Neuronal stem cell (in vitro differentiated cells): Measurements from ENCODE around the gene ATP5ME.

Experiments
- DNase-seq: peaks from one replicate; pipeline ENCODE4 v3.0.0-alpha.2; 2013; ENCODE audit warnings: low spot score
- H2AFZ ChIP-seq: one replicate; pipeline ENCODE4 v1.6.1; 2013; ENCODE audit warnings: mild to moderate bottlenecking, low read length, inconsistent platforms
- H2AK5ac ChIP-seq: 2 replicates; pipeline ENCODE4 v1.6.1; 2013; ENCODE audit warnings: low read depth, mild to moderate bottlenecking, inconsistent platforms, low read length, moderate library complexity, mixed read lengths
- H2BK120ac ChIP-seq: 2 replicates; pipeline ENCODE4 v1.6.1; 2013; ENCODE audit warnings: low read depth, mild to moderate bottlenecking, inconsistent platforms, low read length, moderate library complexity, mixed read lengths
- H2BK12ac ChIP-seq: one replicate; pipeline ENCODE4 v1.6.1; 2013; ENCODE audit warnings: low read length, inconsistent platforms
- H2BK15ac ChIP-seq: 2 replicates; pipeline ENCODE4 v1.6.1; 2013; ENCODE audit warnings: mild to moderate bottlenecking, low read length, inconsistent platforms, mixed read lengths
- H2BK5ac ChIP-seq: one replicate; pipeline ENCODE4 v1.6.1; 2013; ENCODE audit warnings: inconsistent platforms, mild to moderate bottlenecking, low read length, moderate library complexity
- H3K14ac ChIP-seq: one replicate; pipeline ENCODE4 v1.6.1; 2013; ENCODE audit warnings: low read length, inconsistent platforms
- H3K18ac ChIP-seq: 2 replicates; pipeline ENCODE4 v1.6.1; 2013; ENCODE audit warnings: low read length, inconsistent platforms
- H3K23ac ChIP-seq: 2 replicates; pipeline ENCODE4 v1.6.1; 2013; ENCODE audit warnings: low read depth, mild to moderate bottlenecking, mixed read lengths, low read length, inconsistent platforms; ENCODE audit not compliant: poor library complexity
- H3K27ac ChIP-seq: replicated peaks from 3 replicates; pipeline ENCODE4 v1.5.1; 2013; ENCODE audit warnings: low read length, inconsistent platforms
- H3K27me3 ChIP-seq, 3 experiments: 2 replicates each; pipeline ENCODE4 v1.6.1; 2013; ENCODE audit warnings: low read length in 3 of 3, mild to moderate bottlenecking in 2 of 3, inconsistent platforms in 1 of 3, low read depth in 1 of 3, mixed read lengths in 1 of 3, moderate library complexity in 1 of 3; ENCODE audit not compliant: control insufficient read depth in 3 of 3, insufficient read depth in 3 of 3
- H3K36me3 ChIP-seq, 2 donors: replicated peaks in 1 of 2; 2 replicates each; pipeline ENCODE4 v1.6.1; 2013; ENCODE audit warnings: low read length in 2 of 2; ENCODE audit not compliant: control insufficient read depth in 2 of 2, insufficient read depth in 2 of 2
- H3K4ac ChIP-seq: 2 replicates; pipeline ENCODE4 v1.6.1; 2013; ENCODE audit warnings: inconsistent platforms, mild to moderate bottlenecking, low read length, moderate library complexity
- H3K4me1 ChIP-seq, 2 donors: 1 replicate in 1 of 2; 2 replicates in 1 of 2; pipeline ENCODE4 v1.6.1; 2013; ENCODE audit warnings: low read length in 2 of 2, low read depth in 1 of 2; ENCODE audit not compliant: control insufficient read depth in 2 of 2, insufficient read depth in 1 of 2
- H3K4me2 ChIP-seq: one replicate; pipeline ENCODE4 v1.6.1; 2013; ENCODE audit warnings: mild to moderate bottlenecking, low read length, inconsistent platforms; ENCODE audit not compliant: insufficient read depth, poor library complexity, severe bottlenecking
- H3K4me3 ChIP-seq, 2 donors: 2 replicates each; pipeline ENCODE4 v1.5.1; 2013; ENCODE audit warnings: low read length in 2 of 2, mild to moderate bottlenecking in 2 of 2, inconsistent platforms in 1 of 2, moderate library complexity in 1 of 2
- H3K79me1 ChIP-seq: one replicate; pipeline ENCODE4 v1.6.1; 2013; ENCODE audit warnings: low read depth, mild to moderate bottlenecking, inconsistent platforms, low read length, moderate library complexity
- H3K9ac ChIP-seq: one replicate; pipeline ENCODE4 v1.6.1; 2013; ENCODE audit warnings: mild to moderate bottlenecking, low read depth, low read length, inconsistent platforms; ENCODE audit not compliant: poor library complexity
- H3K9me3 ChIP-seq, 2 donors: replicated peaks in 1 of 2; 2 replicates each; pipeline versions ENCODE3 to v1.6.1; 2013; ENCODE audit warnings: low read length in 2 of 2, mild to moderate bottlenecking in 2 of 2, inconsistent platforms in 1 of 2, low read depth in 1 of 2, mixed read lengths in 1 of 2, moderate library complexity in 1 of 2; ENCODE audit not compliant: control insufficient read depth in 2 of 2, insufficient read depth in 1 of 2
- H4K8ac ChIP-seq: one replicate; pipeline ENCODE4 v1.6.1; 2013; ENCODE audit warnings: low read depth, mild to moderate bottlenecking, inconsistent platforms, low read length, moderate library complexity
- H4K91ac ChIP-seq: one replicate; pipeline ENCODE4 v1.6.1; 2013; ENCODE audit warnings: low read length, low read depth, mild to moderate bottlenecking, inconsistent platforms; ENCODE audit not compliant: poor library complexity
- whole genome bisulfite sequencing, 2 donors: extraction: QIAGEN DNeasy Blood & Tissue Kit; methylation state at CpG; one replicate each; pipeline ENCODE4 v1.1.7; 2013; ENCODE audit warnings: missing lambda C conversion rate in 2 of 2, mixed read lengths in 1 of 2; ENCODE audit not compliant: insufficient read length in 2 of 2, insufficient replicate concordance in 1 of 2; ENCODE audit errors: extremely low coverage in 2 of 2; 5-methylcytosine and 5-hydroxymethylcytosine counted together

The ATP5ME gene

GRCh38 chr4:656436-657337, 17.4 kb downstream of the ATP5ME start:
- H3K4me2 ChIP-seq = no peak overlapping the region
- H3K23ac ChIP-seq = peak overlapping the region; percentile 43
- no peak overlapping the region for H2BK5ac ChIP-seq
- peaks cover 2% of the 10 kb centered on the region for H3K79me1 ChIP-seq
- no peak for DNase-seq
- H3K27me3 ChIP-seq = peaks cover 0 to 12% (median 2%) of the 10 kb centered on the region in 3 experiments
- WGBS, 2 donors = no CpG with 5 or more reads among the region's 58 CpGs
- H3K27ac ChIP-seq = no peak overlapping the region
- H2BK120ac ChIP-seq = no peak overlapping the region
- H2AK5ac ChIP-seq = peak overlapping the region; percentile 43
- no peak overlapping the region for H3K18ac ChIP-seq
- H3K4me1 ChIP-seq = no peaks in the 10 kb centered on the region
- no peak overlapping the region for H4K8ac ChIP-seq
- no peak overlapping the region for H4K91ac ChIP-seq
- no peak overlapping the region for H2BK12ac ChIP-seq
- peak overlapping the region; percentile 60 for H3K9ac ChIP-seq
- H3K4ac ChIP-seq = no peak overlapping the region
- H3K36me3 ChIP-seq = peaks cover 0 to 8% of the 10 kb centered on the region in 2 donors
- H3K4me3 ChIP-seq = peak overlapping the region in 1 of 2 donors; percentile 28
- no peak overlapping the region for H2AFZ ChIP-seq
- no peak overlapping the region for H2BK15ac ChIP-seq
- peak overlapping the region; percentile 56 for H3K14ac ChIP-seq
- H3K9me3 ChIP-seq = peaks cover 0 to 7% of the 10 kb centered on the region in 2 donors

GRCh38 chr4:655464-656151, 18.5 kb downstream of the ATP5ME start:
- no peak overlapping the region for H3K4me3 ChIP-seq
- no peak overlapping the region for H3K23ac ChIP-seq
- H2BK12ac ChIP-seq = peak overlapping the region; percentile 41
- peak overlapping the region; percentile 85 for H4K91ac ChIP-seq
- peaks cover 0 to 15% (median 2%) of the 10 kb centered on the region in 3 experiments for H3K27me3 ChIP-seq
- peak overlapping the region; percentile 70 for H2AK5ac ChIP-seq
- peaks cover 2% of the 10 kb centered on the region for H3K79me1 ChIP-seq
- peak overlapping the region; percentile 75 for H2BK5ac ChIP-seq
- peak overlapping the region; percentile 48 for H3K18ac ChIP-seq
- H2BK15ac ChIP-seq = peak overlapping the region; percentile 17
- no peaks in the 10 kb centered on the region for H3K4me1 ChIP-seq
- no peak for DNase-seq
- H3K14ac ChIP-seq = peak overlapping the region; percentile 47
- H2BK120ac ChIP-seq = no peak overlapping the region
- no CpG with 5 or more reads among the region's 26 CpGs for WGBS, 2 donors
- H3K36me3 ChIP-seq = peaks cover 0 to 8% of the 10 kb centered on the region in 2 donors
- no peak overlapping the region for H3K4ac ChIP-seq
- no peak overlapping the region for H3K27ac ChIP-seq
- H2AFZ ChIP-seq = peak overlapping the region; percentile 42
- no peak overlapping the region for H4K8ac ChIP-seq
- H3K9ac ChIP-seq = peak overlapping the region; percentile 77
- no peak overlapping the region for H3K4me2 ChIP-seq
- H3K9me3 ChIP-seq = peaks cover 0 to 7% of the 10 kb centered on the region in 2 donors

DNA sequence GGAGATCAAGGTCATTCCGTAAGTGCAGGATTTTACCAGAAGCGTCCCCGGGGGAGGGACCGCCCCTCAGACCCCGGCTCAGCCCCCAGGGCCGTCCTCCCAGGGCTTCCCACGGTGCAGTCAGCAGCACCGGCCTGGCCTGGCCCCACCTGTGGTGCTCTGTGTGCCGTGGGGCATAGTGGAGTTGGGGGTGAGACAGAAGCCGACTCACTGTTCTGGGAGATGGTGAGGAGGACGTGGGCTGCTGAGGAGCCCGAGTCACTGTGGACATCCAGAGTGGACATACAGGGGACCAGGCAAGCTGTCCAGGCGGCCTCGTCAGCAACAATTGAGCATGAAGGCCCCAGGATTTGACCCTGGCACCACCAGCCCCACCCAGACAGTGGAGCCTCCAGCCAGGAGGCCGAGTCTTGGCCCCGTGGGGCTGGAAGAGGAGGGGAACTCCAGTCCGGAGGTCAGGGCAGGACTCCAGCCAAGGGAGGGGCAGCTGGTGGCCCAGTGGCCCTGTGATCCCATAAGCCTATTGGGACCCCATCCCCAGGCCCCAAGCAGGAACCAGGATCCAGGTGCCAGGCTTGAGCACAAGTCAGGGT, 19.1 kb downstream of the ATP5ME start:
- no peak for DNase-seq
- H2BK15ac ChIP-seq = no peak overlapping the region
- H3K4ac ChIP-seq = no peak overlapping the region
- no peaks in the 10 kb centered on the region for H3K4me1 ChIP-seq
- H3K14ac ChIP-seq = peak overlapping the region; percentile 31
- H3K4me3 ChIP-seq = no peak overlapping the region
- no peak overlapping the region for H4K8ac ChIP-seq
- H3K9me3 ChIP-seq = peaks cover 0 to 7% of the 10 kb centered on the region in 2 donors
- H3K27me3 ChIP-seq = peaks cover 0 to 21% (median 2%) of the 10 kb centered on the region in 3 experiments
- H2AK5ac ChIP-seq = peak overlapping the region; percentile 75
- no peak overlapping the region for H3K18ac ChIP-seq
- H3K23ac ChIP-seq = no peak overlapping the region
- H3K79me1 ChIP-seq = peaks cover 2% of the 10 kb centered on the region
- H3K9ac ChIP-seq = peak overlapping the region; percentile 70
- H2BK12ac ChIP-seq = peak overlapping the region; percentile 41
- peak overlapping the region; percentile 97 for H4K91ac ChIP-seq
- no CpG with 5 or more reads among the region's 17 CpGs for WGBS, 2 donors
- no peak overlapping the region for H3K27ac ChIP-seq
- no peak overlapping the region for H2BK120ac ChIP-seq
- no peak overlapping the region for H2AFZ ChIP-seq
- peaks cover 0 to 8% of the 10 kb centered on the region in 2 donors for H3K36me3 ChIP-seq
- H2BK5ac ChIP-seq = no peak overlapping the region
- no peak overlapping the region for H3K4me2 ChIP-seq
